Measurements from ENCODE around the gene CTRB2. TPM values are rescaled to one million over a fixed set of nuclear protein-coding genes. Genes with fewer than 3 reads are reported as not detected.

CTRB2 gene
- total RNA-seq, 1 experiment from 2014 or later: 5.8 TPM

DNA sequence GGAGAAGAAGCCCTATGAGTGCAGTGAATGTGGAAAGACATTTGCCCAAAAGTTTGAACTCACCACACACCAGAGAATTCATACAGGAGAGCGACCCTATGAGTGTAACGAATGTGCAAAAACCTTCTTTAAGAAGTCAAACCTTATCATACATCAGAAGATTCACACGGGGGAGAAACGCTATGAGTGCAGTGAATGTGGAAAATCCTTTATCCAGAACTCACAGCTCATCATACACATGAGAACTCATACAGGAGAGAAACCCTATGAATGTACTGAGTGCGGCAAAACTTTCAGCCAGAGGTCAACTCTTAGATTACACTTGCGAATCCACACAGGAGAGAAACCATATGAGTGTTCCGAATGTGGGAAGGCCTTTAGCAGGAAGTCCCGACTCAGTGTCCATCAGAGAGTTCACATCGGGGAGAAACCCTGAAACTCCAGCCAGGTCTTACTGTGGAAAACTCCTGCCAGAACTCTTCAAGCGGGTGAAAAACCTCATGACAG is 37.0 kb downstream of the CTRB2 start (continued):
- no peak for TF ChIP-seq ZNF512 (CRISPR knock-in tag; IDR thresholded peaks at IDR 0.05; ENCODE audit: borderline replicate concordance)
- no peak for TF ChIP-seq ZNF263 (CRISPR knock-in tag; IDR thresholded peaks at IDR 0.05; ENCODE audit: low read depth)
- no peak for TF ChIP-seq ELF4 (CRISPR knock-in tag; IDR thresholded peaks at IDR 0.05; ENCODE audit: low read depth)

GRCh38 chr16:75160386-75160785 is 46.6 kb downstream of the CTRB2 start:
- ChIA-PET CTCF (interaction anchor here (0.6 kb wide), 1 partner anchor 230 kb away, joined by 4 read pairs; no protein-coding TSS in a partner anchor), POLR2A (no interaction called here)
- ATAC-seq (no peak), DNase-seq (ENCODE audit: low spot score) (no peak)
- no peak overlapping the region for H3K4me3 Mint-ChIP-seq
- H3K4me1 Mint-ChIP-seq: no peaks in the 10 kb centered on the region
- peaks cover 60% of the 10 kb centered on the region for H3K36me3 Mint-ChIP-seq
- H3K27me3 Mint-ChIP-seq (ENCODE audit: low read depth): no peaks in the 10 kb centered on the region
- H3K27ac Mint-ChIP-seq: no peak overlapping the region
- TF ChIP-seq, protein P1, sequence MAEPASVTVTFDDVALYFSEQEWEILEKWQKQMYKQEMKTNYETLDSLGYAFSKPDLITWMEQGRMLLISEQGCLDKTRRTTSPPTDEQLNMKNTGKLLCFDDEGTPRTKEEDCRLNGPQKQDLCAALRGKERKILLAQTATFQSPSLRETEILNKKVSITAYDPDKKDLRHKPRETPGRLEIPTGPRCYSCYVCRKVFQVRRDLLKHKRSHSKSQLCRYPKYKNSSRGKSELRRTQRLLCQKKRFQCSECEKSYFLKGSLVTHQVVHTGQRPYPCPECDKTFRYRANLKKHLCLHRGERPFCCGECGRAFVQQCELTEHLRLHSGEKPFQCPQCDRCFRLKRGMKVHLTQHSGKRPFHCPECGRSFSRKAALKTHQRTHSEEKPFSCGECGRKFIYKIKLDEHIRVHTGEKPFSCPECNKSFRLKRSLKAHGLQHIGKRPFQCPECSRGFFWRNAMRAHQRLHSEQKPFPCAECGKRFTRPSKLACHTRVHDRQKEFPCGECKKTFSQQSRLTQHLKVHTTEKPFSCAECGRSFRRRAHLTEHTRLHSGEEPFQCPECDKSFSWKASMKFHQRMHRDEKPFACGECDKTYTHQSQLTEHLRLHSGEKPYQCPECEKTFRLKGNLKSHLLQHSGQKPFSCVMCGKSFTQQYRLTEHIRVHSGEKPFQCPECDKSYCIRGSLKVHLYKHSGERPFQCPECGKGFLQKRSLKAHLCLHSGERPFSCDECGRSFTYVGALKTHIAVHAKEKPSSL (CRISPR knock-in tag; conservative IDR thresholded peaks at IDR 0.05): no peak
- TF ChIP-seq NR3C1 (CRISPR knock-in tag; conservative IDR thresholded peaks at IDR 0.05; ENCODE audit: low read depth): no peak
- peaks cover 11% of the 10 kb centered on the region for H3K9me3 Mint-ChIP-seq

Other genes starting within 250 kb of the CTRB2 start
- 100 to 111 TPM (median 102 TPM) in 3 replicates for gene WDR59, start 222.0 kb downstream of the CTRB2 start, total RNA-seq (2021)
- gene ZNRF1, start 208.1 kb downstream of the CTRB2 start, total RNA-seq (2021): 44.3 to 47.6 TPM (median 46.5 TPM) in 3 replicates
- 12.3 to 12.6 TPM (median 12.3 TPM) in 3 replicates for gene LDHD, start 90.4 kb downstream of the CTRB2 start, total RNA-seq (2021)
- gene ZFP1, start 58.6 kb downstream of the CTRB2 start, total RNA-seq (2021): 9.7 to 11.7 TPM (median 10.3 TPM) in 3 replicates
- 3.9 to 5.7 TPM (median 5.7 TPM) in 3 replicates for gene CTRB1, start 11.8 kb upstream of the CTRB2 start, total RNA-seq (2021)
- gene BCAR1, start 44.5 kb upstream of the CTRB2 start, total RNA-seq (2021): 87.3 to 95.6 TPM (median 88.6 TPM) in 3 replicates
- 79.2 to 102 TPM (median 98.0 TPM) in 3 replicates for gene CFDP1, start 226.3 kb upstream of the CTRB2 start, total RNA-seq (2021)

All from WTC11 (cell line).